PFSK-1 (cell line): Measurements from ENCODE around the gene CNGA2.

ENCODE experiments used
- FOXP2 ChIP-seq: optimal IDR thresholded peaks from 2 replicates; pipeline ENCODE3; 2011; ENCODE audit warnings: borderline replicate concordance, control low read depth, inconsistent platforms; ENCODE audit not compliant: insufficient read depth; ENCODE audit errors: extremely low read length, extremely low read depth
- POLR2AphosphoS5 ChIP-seq: IDR thresholded peaks from 2 replicates; pipeline ENCODE4 v1.6.1; 2012; ENCODE audit warnings: low read depth, mild to moderate bottlenecking, control low read depth, low read length, moderate library complexity
- REST ChIP-seq, 2 experiments: IDR thresholded peaks; 2 replicates each; pipeline versions ENCODE4 v1.6.1 to v1.8.0; 2011 to 2012; ENCODE audit warnings: low read depth in 2 of 2, low read length in 2 of 2, control low read depth in 1 of 2, inconsistent platforms in 1 of 2, mild to moderate bottlenecking in 1 of 2, moderate library complexity in 1 of 2; ENCODE audit not compliant: insufficient read depth in 1 of 2
- SIN3A ChIP-seq: IDR thresholded peaks from 2 replicates; pipeline ENCODE4 v1.6.1; 2012; ENCODE audit warnings: mild to moderate bottlenecking, low read length, moderate library complexity, borderline replicate concordance; ENCODE audit not compliant: insufficient read depth
- TAF1 ChIP-seq: IDR thresholded peaks from 2 replicates; pipeline ENCODE4 v1.6.1; 2012; ENCODE audit warnings: low read length, control low read depth, borderline replicate concordance; ENCODE audit not compliant: insufficient read depth

Gene CNGA2

GRCh38 chrX:151776936-151777335, 42.4 kb downstream of the CNGA2 start:
- TF ChIP-seq POLR2AphosphoS5 (no peak), SIN3A (no peak), FOXP2 (no peak), REST (IDR thresholded peaks at IDR 0.05; ENCODE audit: insufficient read depth in 1 of 2, low read depth in 2 of 2, low read length in 2 of 2) (no peak), TAF1 (no peak)

GRCh38 chrX:151779258-151779657, 44.7 kb downstream of the CNGA2 start:
- TF ChIP-seq REST (IDR thresholded peaks at IDR 0.05; ENCODE audit: insufficient read depth in 1 of 2, low read depth in 2 of 2, low read length in 2 of 2), result no peak
- TF ChIP-seq POLR2AphosphoS5, result no peak
- TF ChIP-seq TAF1, result no peak
- TF ChIP-seq FOXP2, result no peak
- no peak for TF ChIP-seq SIN3A

GRCh38 chrX:151780621-151781020, 46.1 kb downstream of the CNGA2 start:
- no peak for TF ChIP-seq TAF1

- TF ChIP-seq SIN3A (no peak), REST (IDR thresholded peaks at IDR 0.05; ENCODE audit: insufficient read depth in 1 of 2, low read depth in 2 of 2, low read length in 2 of 2) (no peak), POLR2AphosphoS5 (no peak), FOXP2 (no peak), TAF1 (no peak)
Measured at GRCh38 chrX:151789179-151789800, 54.7 kb downstream of the CNGA2 start.

GRCh38 chrX:151790481-151791160, 56.1 kb downstream of the CNGA2 start:
- TF ChIP-seq POLR2AphosphoS5 (no peak), TAF1 (no peak), SIN3A (no peak), REST (IDR thresholded peaks at IDR 0.05; ENCODE audit: insufficient read depth in 1 of 2, low read depth in 2 of 2, low read length in 2 of 2) (no peak), FOXP2 (no peak)
